Upper lobe of right lung (tissue), 1 donor: ENCODE data around the gene DTNBP1. TPM values are rescaled to one million over a fixed set of nuclear protein-coding genes. Genes with fewer than 3 reads are reported as not detected.

Experiments used
- ATAC-seq: fragments of 200-7000 bp; cut with Tn5 transposase; one replicate; pipeline ENCODE4 v1.9.1; 2020; ENCODE audit warnings: mild to moderate bottlenecking, moderate library complexity
- DNase-seq: peaks from one replicate; pipeline ENCODE4 v3.0.0-alpha.2; 2020
- H3K27ac ChIP-seq: fragments of 200-600 bp; one replicate; pipeline ENCODE4 v1.8.0; 2022
- H3K27me3 ChIP-seq: fragments of 200-600 bp; one replicate; pipeline ENCODE4 v1.8.0; 2022; ENCODE audit warnings: mild to moderate bottlenecking
- H3K36me3 ChIP-seq: fragments of 200-600 bp; one replicate; pipeline ENCODE4 v1.8.0; 2022
- H3K4me1 ChIP-seq: fragments of 200-600 bp; one replicate; pipeline ENCODE4 v1.8.0; 2022
- H3K4me3 ChIP-seq: fragments of 200-600 bp; one replicate; pipeline ENCODE4 v1.8.0; 2022; ENCODE audit warnings: mild to moderate bottlenecking
- H3K9me3 ChIP-seq: fragments of 200-600 bp; one replicate; pipeline ENCODE4 v1.8.0; 2022
- intact Hi-C: fragments of 100-400 bp; cut with DNase I; formaldehyde crosslinking; loops from one replicate; pipeline ENCODE4 v1.11.0; 2022
- total RNA-seq: library from RNA; stranded (reverse); fragmentation: NEBNext Ultra II Directional; extraction: Animal tissue kit (Norgen Biotek cat#: 25700); gene quantifications from one replicate; pipeline ENCODE4 v1.2.1, GENCODE V29; 2021
- TF ChIP-seq, protein P1 (sequence below): fragments of 200-600 bp; IDR thresholded peaks from one replicate; pipeline ENCODE4 v1.8.0; 2022; ENCODE audit warnings: antibody characterized with exemption
- donor health status: DM: no; HTN: yes; CAD: no; lungs with severe emphysema.

DTNBP1 gene
- total RNA-seq, 1 donor from 2014 or later, result 25.9 TPM

DNA sequence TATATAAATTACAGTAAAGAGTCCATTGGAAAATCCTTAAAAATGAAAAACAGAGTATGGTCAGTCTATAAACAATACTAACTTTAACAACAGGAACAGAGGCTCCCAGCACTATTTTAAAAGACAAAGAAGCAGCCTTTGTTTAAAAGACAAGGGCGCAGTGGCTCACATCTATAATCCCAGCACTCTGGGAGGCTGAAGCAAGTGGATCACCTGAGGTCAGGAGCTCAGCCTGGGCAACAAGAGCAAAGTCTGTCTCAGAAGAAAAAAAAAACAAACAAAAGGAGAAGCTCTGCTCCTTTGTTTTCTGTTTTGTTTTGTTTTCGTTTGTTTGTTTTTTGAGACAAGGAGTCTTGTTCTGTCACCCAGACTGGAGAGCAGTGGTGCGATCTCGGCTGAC is 89.4 kb downstream of the DTNBP1 start:
- H3K27ac ChIP-seq, result no peak overlapping the region
- intact Hi-C loops, result no loop called here
- no peaks in the 10 kb centered on the region for H3K9me3 ChIP-seq
- DNase-seq, result no peak
- H3K27me3 ChIP-seq, result no peaks in the 10 kb centered on the region
- no peak for ATAC-seq
- no peak overlapping the region for H3K4me3 ChIP-seq
- no peaks in the 10 kb centered on the region for H3K4me1 ChIP-seq
- TF ChIP-seq, protein P1, sequence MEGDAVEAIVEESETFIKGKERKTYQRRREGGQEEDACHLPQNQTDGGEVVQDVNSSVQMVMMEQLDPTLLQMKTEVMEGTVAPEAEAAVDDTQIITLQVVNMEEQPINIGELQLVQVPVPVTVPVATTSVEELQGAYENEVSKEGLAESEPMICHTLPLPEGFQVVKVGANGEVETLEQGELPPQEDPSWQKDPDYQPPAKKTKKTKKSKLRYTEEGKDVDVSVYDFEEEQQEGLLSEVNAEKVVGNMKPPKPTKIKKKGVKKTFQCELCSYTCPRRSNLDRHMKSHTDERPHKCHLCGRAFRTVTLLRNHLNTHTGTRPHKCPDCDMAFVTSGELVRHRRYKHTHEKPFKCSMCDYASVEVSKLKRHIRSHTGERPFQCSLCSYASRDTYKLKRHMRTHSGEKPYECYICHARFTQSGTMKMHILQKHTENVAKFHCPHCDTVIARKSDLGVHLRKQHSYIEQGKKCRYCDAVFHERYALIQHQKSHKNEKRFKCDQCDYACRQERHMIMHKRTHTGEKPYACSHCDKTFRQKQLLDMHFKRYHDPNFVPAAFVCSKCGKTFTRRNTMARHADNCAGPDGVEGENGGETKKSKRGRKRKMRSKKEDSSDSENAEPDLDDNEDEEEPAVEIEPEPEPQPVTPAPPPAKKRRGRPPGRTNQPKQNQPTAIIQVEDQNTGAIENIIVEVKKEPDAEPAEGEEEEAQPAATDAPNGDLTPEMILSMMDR, result no peak
- H3K36me3 ChIP-seq, result no peaks in the 10 kb centered on the region

DNA sequence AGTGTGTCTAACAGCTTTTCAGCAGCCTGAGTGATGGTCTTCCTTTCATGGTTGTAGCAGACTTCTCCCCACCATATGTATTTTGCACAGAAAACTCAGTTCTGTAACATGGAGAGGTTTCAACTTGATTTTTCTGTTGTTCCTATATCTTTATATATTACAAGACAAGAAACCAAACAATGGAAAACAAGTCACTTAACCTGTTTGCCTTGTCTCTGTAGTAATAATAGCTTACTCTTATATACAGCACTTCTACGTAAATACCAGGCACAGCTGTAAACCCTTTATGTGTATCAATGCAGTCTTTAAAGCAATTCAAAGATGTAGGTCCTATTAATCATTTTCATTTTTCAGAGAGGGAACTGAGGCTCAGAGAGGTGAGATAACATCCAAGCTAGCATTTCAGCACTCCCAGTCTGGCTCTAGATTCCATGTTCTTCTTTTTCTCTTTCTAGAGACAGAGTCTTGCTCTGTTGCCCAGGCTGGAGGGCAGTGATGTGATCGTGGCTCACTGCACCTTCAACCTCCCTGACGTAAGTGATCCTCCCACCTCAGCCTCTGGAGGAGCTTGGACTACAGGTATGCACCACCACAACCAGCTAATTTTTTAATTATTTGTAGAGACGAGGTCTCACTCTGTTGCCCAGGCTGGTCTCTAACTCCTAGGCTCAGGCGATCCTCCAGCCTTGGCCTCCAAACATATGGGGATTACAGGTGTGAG is 90.4 kb downstream of the DTNBP1 start:
- Histone ChIP-seq H3K36me3 (no peaks in the 10 kb centered on the region), H3K27ac (no peak overlapping the region), H3K27me3 (no peaks in the 10 kb centered on the region), H3K9me3 (no peaks in the 10 kb centered on the region), H3K4me3 (no peak overlapping the region), H3K4me1 (no peaks in the 10 kb centered on the region)
- DNase-seq (no peak), ATAC-seq (no peak)
- intact Hi-C loops, result no loop called here
- TF ChIP-seq, protein P1, result no peak

DNA sequence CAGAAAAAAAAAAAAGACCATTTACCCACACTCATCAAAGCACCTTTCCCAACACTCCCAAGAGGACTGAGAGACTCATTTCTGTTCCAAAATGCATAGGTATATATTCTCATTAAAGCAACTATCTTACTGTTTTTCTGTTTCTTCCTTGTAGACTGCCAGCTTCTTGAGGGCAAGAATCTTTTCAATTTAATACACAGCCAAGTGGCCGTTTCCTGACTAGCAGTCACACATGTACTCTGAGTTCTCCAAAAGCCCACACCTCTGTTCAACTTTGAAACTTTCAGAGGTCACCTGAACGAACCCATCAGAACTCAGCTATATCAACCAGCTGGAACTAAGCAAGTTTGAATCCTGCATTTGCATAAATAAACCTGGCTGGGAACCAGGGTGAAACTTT is 92.7 kb downstream of the DTNBP1 start:
- intact Hi-C loops, result no loop called here
- Histone ChIP-seq H3K27ac (no peak overlapping the region), H3K27me3 (no peaks in the 10 kb centered on the region), H3K4me1 (no peaks in the 10 kb centered on the region), H3K9me3 (no peaks in the 10 kb centered on the region), H3K4me3 (no peak overlapping the region), H3K36me3 (no peaks in the 10 kb centered on the region)
- TF ChIP-seq, protein P1, result no peak
- no peak for DNase-seq
- no peak for ATAC-seq

DNA sequence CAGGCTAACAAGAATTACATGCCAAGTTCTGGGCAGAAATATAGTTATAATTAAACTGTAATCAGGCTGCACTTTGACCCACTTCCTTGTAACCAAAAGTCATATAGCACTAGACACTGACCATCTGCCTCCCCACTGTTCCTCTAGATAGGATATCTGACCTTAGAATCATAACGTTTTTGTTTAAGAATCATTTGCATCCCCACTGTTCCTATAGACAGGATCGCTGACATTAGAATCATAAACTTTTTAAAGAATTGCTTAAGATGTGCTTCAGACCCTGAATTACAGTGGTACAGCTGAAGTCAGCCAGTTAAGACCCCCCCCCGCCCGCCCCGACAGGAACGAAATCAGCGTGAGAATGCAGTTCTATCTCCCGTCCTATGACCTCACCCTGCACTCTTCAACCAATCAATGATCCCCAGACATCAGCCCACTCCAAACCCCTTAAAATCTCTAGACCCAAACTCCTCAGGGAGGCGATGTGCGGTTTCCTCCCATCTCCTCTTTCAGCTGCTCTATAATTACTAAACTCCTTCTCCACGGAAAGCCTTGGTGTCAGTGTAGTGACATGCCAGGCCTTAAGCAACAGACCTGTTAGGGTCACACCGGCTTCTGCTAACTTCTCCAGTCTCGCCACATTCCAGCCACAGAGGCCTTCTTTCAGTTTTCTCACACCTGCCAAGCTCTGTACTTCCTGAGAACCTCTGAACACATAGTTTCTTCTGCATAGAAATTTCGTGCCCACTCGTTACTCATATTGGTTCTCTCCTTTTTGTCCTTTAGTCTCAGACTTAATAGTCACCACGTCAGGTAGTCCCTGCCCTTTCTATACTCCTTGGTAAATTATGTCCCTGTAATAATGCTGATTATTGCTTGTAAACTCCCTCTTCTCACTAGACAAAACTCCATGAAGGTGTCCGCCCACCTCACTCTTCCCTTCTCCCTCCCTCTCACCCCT is 93.5 kb downstream of the DTNBP1 start:
- intact Hi-C loops, result no loop called here
- ATAC-seq (no peak), DNase-seq (no peak)
- H3K4me3 ChIP-seq, result no peak overlapping the region
- TF ChIP-seq, protein P1, result no peak
- H3K27ac ChIP-seq, result no peak overlapping the region
- no peaks in the 10 kb centered on the region for H3K9me3 ChIP-seq
- H3K4me1 ChIP-seq, result no peaks in the 10 kb centered on the region
- no peaks in the 10 kb centered on the region for H3K27me3 ChIP-seq
- no peaks in the 10 kb centered on the region for H3K36me3 ChIP-seq

DNA sequence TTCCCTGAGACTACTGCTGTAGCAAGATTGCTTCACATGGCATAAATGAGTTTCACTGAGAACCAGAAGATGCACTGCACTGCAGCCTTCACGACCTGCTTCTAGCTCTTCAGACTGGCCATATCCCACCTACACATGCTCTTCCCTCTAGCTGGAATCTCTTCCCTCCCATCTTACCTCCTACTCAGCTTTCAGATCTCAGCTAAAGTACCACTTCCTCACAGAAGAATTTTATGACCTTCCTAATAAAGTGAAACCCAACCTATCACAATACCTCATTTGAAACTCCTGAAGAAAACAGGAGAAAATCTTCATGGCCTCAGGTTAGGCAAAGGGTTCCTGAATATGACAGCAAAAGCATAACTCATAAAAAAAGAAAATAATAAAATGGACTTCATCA is 99.9 kb downstream of the DTNBP1 start:
- TF ChIP-seq, protein P1, result no peak
- ATAC-seq (no peak), DNase-seq (no peak)
- Histone ChIP-seq H3K4me3 (no peak overlapping the region), H3K36me3 (no peaks in the 10 kb centered on the region), H3K27me3 (no peaks in the 10 kb centered on the region), H3K9me3 (no peaks in the 10 kb centered on the region), H3K27ac (no peak overlapping the region), H3K4me1 (no peaks in the 10 kb centered on the region)
- intact Hi-C loops, result no loop called here
